Measurements from ENCODE around the gene SDK1.

DNA sequence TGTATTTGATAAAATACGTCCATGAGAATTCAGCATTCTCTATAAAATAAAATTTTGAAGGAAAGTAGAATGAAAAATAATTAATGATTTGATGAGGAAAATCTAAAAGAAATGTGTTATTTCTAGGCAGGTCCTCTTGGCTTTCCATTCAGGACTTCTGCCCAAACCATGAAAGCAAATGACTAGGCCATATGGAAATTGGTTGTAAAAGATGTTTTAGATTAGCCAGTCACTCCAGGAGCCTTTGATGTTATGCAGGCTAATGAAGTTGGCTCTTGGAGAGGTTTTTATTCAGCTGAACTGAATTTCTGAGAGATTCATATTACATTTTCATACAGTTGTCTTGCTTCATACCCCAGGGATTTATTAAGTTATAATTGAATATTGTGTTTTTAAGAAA is 452.8 kb downstream of the SDK1 start:
- TF ChIP-seq, protein P1, sequence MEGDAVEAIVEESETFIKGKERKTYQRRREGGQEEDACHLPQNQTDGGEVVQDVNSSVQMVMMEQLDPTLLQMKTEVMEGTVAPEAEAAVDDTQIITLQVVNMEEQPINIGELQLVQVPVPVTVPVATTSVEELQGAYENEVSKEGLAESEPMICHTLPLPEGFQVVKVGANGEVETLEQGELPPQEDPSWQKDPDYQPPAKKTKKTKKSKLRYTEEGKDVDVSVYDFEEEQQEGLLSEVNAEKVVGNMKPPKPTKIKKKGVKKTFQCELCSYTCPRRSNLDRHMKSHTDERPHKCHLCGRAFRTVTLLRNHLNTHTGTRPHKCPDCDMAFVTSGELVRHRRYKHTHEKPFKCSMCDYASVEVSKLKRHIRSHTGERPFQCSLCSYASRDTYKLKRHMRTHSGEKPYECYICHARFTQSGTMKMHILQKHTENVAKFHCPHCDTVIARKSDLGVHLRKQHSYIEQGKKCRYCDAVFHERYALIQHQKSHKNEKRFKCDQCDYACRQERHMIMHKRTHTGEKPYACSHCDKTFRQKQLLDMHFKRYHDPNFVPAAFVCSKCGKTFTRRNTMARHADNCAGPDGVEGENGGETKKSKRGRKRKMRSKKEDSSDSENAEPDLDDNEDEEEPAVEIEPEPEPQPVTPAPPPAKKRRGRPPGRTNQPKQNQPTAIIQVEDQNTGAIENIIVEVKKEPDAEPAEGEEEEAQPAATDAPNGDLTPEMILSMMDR (IDR thresholded peaks at IDR 0.05), result no peak
- TF ChIP-seq POLR2A (IDR thresholded peaks at IDR 0.05), result no peak
